PFSK-1 (cell line): ENCODE results near the gene LAMB1.

ENCODE experiments used
- FOXP2 ChIP-seq: optimal IDR thresholded peaks from 2 replicates; pipeline ENCODE3; 2011; ENCODE audit warnings: borderline replicate concordance, control low read depth, inconsistent platforms; ENCODE audit not compliant: insufficient read depth; ENCODE audit errors: extremely low read length, extremely low read depth
- POLR2AphosphoS5 ChIP-seq: IDR thresholded peaks from 2 replicates; pipeline ENCODE4 v1.6.1; 2012; ENCODE audit warnings: low read depth, mild to moderate bottlenecking, control low read depth, low read length, moderate library complexity
- REST ChIP-seq, 2 experiments: IDR thresholded peaks; 2 replicates each; pipeline versions ENCODE4 v1.6.1 to v1.8.0; 2011 to 2012; ENCODE audit warnings: low read depth in 2 of 2, low read length in 2 of 2, control low read depth in 1 of 2, inconsistent platforms in 1 of 2, mild to moderate bottlenecking in 1 of 2, moderate library complexity in 1 of 2; ENCODE audit not compliant: insufficient read depth in 1 of 2
- SIN3A ChIP-seq: IDR thresholded peaks from 2 replicates; pipeline ENCODE4 v1.6.1; 2012; ENCODE audit warnings: mild to moderate bottlenecking, low read length, moderate library complexity, borderline replicate concordance; ENCODE audit not compliant: insufficient read depth
- TAF1 ChIP-seq: IDR thresholded peaks from 2 replicates; pipeline ENCODE4 v1.6.1; 2012; ENCODE audit warnings: low read length, control low read depth, borderline replicate concordance; ENCODE audit not compliant: insufficient read depth

LAMB1 gene

DNA sequence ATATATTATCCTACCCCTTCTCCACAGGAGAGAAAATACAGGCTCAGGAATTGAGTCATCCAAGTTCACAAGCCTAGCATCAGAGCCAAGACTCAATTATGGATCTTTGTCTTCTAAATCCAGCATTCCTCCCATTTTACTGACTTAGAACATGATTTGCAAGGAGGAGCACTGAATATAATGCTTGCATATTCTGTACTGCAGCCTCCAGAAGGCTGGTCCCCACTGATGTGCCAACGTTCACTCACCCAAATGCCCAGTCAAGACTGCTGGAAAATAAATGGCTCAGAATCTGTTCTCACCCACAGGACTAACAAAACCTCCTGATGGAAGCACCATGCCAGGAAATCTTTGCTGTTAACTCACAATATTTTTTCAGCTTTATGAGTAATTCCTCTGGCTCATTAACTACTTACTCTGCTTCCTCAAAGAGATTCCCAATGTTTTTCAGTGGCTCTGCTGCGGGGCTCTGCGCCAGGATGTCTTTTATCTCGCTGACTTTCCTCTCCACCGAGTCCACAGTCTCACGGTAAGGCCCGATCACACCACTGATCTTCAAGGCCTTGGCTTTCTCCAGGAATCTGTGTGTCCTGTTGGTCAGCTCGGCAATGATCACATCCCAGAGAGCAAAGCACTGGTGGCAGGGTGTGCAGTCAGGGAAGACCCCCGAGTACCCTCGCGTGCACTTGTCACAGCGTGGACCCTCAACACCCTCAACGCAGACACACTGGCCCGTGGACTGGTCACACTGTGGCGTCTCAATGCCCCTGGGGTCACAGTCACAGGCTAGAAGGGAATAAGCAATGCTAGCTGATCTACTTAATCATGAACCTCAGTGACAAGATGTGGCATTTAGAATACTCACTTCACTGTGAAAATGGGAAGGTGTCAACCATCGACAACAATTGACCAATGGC is 63.1 kb downstream of the LAMB1 start:
- TF ChIP-seq REST (IDR thresholded peaks at IDR 0.05; ENCODE audit: insufficient read depth in 1 of 2, low read depth in 2 of 2, low read length in 2 of 2) (no peak; a peak in 1 of 4 replicates), POLR2AphosphoS5 (peak; percentile 40; the same call in 1 of the 2 replicates), TAF1 (no peak; the same call in 1 of the 2 replicates)

DNA sequence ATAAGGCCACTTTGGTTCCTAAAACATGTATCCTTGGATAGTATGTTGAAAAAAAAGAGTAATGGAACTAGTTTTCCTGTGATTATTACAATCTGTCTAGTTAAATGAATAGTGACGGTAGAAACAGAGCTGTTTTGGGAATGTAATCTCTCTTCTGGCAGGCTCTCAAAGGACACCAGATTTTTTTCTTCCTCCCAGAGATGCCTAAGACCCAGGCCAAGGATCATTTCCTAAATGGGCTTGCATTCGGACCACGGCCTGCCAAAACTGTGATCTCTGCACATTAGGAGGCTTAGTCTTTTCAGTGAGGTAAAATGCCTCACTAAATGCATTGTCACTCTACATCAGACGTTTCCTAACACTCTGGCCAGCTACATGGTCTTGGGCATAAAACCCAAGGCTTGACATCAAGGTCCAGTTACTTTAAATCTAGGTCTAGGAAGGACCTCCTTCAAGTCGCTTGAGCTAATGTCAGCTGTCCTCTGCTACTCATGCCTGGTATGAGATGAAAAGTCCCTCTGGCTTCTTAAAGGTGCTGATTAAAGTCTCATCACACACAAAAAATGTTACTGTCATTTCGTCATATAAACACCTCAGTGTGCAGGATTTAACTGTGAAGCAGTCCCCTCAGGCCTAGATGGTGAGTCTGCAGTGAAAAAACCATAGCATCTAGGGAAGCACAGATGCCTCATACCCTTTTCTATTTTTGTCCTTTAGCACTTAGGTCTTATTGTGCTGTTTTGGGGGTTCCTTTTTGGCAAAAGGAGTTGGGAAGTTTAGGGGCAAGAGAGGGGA is 64.3 kb downstream of the LAMB1 start:
- no peak for TF ChIP-seq POLR2AphosphoS5
- TF ChIP-seq TAF1, result no peak
- no peak for TF ChIP-seq FOXP2
- TF ChIP-seq REST (IDR thresholded peaks at IDR 0.05; ENCODE audit: insufficient read depth in 1 of 2, low read depth in 2 of 2, low read length in 2 of 2), result no peak
- no peak for TF ChIP-seq SIN3A

GRCh38 chr7:107937531-107937930 is 65.4 kb downstream of the LAMB1 start:
- TF ChIP-seq POLR2AphosphoS5, result no peak
- no peak for TF ChIP-seq REST (IDR thresholded peaks at IDR 0.05; ENCODE audit: insufficient read depth in 1 of 2, low read depth in 2 of 2, low read length in 2 of 2)
- TF ChIP-seq FOXP2, result no peak
- TF ChIP-seq TAF1, result no peak
- no peak for TF ChIP-seq SIN3A

GRCh38 chr7:107936312-107936711 is 66.6 kb downstream of the LAMB1 start:
- TF ChIP-seq FOXP2 (no peak), TAF1 (no peak), SIN3A (no peak), POLR2AphosphoS5 (no peak), REST (IDR thresholded peaks at IDR 0.05; ENCODE audit: insufficient read depth in 1 of 2, low read depth in 2 of 2, low read length in 2 of 2) (no peak)
